HG03571 (cell line): ENCODE data around the gene IL37.
"Not testable (repeated sequence)": the region's sequence is repeated elsewhere in the genome, so short reads cannot be mapped to it uniquely, and the experiment has no call there.

ENCODE experiments used
- ATAC-seq: cut with Tn5 transposase; IDR thresholded peaks from one replicate; pipeline ENCODE4 v1.9.1; 2021; ENCODE audit not compliant: unreplicated experiment

Gene IL37

DNA sequence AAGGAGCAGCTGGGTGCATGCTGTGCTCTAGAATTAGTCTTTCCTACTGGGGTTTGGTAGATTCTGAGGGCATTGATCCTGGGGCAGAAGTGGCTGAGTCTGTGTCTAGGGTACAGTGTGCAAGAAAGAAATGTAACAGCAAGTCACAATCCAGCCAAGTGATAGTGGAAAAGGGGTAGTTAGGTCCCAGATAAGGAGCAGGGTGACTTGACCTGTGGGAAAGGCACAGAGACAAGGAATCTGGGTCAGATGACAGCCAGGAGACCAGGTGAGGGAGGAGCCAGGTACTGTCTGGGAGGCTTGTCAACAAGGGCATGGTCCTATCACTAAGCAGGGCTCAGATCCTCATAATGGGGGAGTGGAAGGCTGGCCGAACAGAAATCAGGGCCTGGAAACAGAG is 8.1 kb downstream of the IL37 start:
- ATAC-seq = no peak

DNA sequence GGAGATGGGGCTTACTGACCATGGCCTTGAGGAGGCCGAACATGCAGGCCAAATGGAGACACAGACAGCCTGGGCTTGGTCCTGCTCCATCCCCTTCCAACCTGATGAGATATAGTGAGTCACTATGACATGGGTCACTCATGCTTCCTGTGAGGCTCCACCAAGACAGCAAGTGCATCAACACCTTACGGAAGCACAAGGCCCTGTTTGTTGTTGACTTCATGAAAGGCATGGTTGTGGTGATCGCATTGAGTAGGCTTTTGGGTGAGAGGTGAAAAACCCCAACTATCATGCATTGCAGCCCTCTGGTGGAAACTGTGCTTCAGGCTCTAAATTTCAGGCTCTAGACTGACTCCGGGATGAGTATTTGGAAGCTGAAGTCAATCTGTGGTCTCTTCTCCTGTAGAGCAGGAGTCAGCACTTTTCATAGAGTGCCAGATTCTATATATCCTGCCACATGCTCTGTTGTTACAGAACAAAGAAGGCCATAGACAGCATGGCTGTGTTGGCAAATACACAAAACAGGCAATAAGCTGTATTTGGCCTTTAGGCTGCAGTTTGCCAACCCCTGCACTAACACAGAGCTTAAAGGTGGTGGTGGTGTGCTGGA is 10.1 kb downstream of the IL37 start:
- ATAC-seq = no peak

DNA sequence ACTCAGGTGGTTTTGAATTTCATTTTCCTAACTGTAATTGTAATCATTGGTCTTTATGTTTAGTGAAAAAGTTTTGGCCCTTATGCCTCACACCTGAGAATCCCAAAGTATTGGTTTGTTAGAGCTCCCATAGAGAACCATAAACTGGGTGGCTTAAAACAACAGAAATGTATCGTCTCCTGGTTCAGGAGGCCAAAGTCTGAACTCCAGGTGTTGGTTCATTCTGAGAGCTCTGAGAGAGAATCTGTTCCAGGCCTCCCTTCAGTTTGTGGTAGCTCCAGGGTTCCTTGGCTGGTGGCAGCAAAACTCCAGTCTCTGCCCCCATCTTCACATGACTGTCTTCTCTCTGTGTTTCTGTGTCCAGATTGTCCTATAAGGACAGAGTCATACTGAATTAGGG is 11.0 kb downstream of the IL37 start:
- ATAC-seq = no peak

DNA sequence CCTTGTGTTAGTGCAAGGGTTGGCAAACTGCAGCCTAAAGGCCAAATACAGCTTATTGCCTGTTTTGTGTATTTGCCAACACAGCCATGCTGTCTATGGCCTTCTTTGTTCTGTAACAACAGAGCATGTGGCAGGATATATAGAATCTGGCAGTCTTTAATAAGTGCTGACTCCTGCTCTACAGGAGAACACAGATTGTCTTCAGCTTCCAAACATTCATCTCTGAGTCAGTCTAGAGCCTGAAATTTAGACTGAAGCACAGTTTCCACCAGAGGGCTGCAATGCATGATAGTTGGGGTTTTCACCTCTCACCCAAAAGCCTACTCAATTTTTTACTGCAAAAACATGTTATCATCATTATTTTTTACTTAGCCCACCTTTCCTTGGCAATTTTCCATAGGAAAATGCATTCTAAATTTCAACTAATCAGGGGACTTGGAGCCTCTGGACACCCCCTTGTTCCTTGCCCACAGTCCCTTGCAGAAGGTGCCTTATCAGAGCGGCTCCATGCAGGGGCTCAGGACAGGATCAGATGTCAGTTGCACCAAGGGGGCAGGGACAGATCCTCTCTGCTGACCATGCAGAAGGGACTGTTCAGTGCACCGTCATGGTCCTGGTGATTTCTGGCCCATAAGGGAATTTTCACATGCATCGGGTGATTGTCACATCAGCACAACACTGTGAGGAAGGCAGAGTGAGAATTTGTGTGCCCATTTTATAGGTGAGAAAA is 12.4 kb downstream of the IL37 start:
- no peak for ATAC-seq

DNA sequence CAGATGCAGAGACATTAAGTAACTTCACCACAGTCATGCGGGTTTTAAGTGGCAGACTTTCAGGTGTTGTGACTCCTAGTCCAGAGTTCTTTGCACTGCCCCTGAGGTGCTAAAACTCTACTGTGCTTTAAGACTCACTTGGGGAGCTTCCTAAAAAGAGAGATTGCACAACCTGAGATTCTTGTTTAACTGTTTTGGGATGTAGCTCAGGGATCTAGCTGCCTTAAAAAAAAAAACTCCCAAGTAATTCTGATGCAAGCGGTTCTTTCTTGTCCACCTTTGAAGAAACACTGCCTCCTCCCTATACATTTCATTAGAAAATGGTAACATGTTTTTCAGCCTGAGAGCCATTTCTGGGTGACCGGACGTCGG is 13.0 kb downstream of the IL37 start:
- no peak for ATAC-seq

DNA sequence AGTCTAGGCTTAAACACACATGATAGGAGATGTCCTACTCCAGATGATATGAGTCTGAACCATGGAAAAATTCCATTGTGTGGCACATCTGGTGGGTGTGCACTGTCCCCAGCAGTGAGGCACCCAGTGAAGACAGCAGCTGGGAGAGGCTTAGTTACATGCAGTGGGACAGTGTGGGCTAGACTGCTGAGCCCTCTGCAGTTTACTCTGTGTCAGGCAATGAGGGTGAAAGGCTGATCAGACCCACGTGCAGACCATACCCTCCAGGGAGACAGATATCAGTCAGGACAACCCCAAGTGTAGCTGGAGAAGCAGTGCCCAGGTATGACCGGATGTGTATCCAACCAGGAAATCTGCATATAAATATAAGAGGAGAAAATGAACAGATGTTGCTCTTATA is 13.4 kb downstream of the IL37 start:
- ATAC-seq = no peak

DNA sequence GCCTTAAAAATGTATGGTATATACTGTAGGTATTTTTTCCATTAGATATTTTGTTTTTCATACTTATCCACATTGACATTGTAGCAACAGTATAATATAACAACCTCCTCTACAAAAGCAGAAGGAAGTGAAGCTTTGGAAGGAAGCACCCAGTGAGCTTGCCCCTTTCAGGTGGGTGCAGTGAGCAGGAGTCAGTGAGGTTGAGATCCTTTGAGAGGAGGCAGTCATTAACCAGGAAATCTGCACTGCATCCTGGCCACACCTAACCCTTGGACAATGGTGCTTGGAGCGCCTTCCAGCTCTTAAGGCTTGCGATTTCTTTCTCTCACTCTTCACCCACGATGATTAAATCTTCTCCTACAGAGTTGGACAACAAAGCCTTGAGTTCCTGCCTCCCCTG is 13.9 kb downstream of the IL37 start:
- no peak for ATAC-seq

DNA sequence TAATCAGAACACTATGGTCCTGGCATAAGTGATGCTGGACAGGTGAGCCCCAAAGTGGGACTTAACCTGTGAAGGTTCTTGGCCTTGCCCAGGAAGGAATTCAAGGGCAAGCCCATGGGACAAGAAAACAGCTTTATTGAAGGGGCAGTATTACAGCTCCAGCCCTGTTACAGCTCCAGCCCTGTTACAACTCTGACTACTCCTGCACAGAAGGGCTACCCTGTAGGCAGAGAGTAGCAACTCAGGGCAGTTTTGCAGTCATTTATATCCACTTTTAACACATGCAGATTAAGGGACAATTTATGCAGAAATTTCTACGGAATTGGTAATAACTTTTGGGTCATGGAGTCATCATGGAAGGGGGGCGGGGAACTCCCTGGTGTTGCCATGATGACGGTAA is 15.7 kb downstream of the IL37 start:
- no peak for ATAC-seq

DNA sequence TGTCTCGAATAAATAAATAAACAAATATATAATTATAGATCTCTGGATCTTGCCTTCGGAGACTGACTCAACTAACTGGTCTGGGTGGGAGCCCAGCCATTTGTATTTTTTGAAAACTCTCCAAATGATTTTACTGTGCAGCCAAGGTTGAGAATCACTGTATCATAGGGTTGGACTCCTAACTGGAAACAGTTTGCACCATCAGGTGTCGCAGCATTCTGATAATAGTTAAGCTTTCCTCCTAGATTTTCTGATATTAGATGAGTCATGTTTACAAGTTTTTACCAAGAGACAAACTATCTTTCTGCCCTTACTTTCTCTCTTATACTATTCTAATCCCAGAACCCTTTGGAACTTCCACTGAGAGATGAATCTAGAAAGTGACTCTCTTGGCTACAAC is 16.8 kb downstream of the IL37 start:
- no peak for ATAC-seq

DNA sequence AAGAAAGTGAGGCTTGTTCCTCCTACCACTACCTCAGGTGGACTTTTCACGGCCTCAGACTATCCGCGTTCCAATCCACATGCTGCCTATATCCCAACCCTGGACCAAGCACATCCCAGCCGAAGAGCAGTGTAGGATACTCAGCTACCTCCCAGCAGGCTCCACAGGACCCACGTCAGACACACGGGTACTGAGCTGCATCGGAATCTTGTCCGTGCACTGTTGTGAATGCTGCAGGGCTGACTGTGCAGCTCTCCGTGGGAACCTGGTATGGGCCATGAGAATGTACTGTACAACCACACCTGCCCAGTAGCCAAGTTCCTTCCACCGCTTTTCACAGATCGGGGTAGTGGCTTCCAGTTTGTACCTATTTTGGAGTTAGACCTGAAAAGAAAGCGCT is 22.3 kb downstream of the IL37 start:
- no peak for ATAC-seq

DNA sequence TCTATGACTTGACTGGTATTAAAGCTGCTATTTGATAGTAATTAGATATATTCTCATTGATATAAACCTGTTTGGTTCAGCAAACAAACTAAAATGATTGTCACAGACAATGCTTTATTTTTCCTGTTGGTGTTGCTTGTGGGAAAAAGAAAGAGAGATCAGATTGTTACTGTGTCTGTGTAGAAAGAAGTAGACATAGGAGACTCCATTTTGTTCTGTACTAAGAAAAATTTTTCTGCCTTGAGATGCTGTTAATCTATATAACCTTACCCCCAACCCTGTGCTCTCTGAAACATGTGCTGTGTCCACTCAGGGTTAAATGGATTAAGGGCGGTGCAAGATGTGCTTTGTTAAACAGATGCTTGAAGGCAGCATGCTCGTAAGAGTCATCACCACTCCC is 23.2 kb downstream of the IL37 start:
- not testable (repeated sequence) for ATAC-seq

DNA sequence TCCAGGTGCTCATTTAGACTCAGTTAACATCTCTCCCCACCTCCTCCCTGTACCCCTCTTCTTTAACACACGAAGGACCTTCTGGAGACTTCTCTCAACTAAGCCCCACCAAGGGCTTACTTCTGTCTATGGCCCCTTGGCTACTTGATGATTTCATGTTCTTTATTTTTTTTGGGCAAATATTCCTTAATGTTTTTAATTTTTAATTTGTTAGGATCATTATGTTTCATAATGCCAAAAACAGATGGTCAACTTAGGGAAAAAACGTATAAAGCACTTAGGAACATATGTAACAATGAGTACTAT is 25.9 kb downstream of the IL37 start:
- no peak for ATAC-seq

DNA sequence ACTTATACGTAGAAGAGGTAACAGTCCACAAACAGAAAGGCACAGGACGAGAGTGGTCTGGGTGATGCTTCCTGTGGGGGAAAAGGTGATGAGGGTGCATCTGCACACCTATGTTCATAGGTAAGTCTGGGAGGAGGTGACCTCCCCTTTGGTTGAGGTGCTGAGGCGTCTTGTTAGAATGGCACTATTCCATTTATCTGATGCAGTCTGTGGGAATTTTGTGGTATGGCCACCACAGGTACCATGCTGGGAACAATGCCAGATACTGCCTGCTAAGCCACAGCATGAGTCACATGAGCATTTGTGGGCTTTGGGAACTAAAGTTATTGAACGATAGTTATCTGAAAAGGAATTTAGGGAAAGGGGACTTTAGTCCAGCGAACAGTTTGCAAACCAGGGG is 27.9 kb downstream of the IL37 start:
- no peak for ATAC-seq

DNA sequence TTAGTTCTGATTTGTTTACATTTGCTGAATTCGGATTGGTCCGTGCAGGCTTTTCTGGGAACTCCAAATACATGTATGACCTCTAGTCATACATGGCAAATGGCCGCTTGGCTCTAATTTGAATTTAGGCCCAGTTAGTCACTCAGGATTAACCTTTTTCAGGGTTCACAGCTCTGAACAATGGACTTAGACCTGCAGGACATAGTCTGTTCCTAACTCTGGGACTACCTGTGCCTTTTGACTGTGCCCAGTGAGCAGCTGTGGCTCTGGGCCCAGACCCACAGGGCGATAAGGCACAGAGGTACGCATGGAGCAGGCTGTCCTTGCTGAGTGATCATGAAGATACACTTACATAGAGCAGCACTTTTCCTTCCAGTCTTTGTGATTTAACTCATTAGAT is 28.5 kb downstream of the IL37 start:
- ATAC-seq = no peak

DNA sequence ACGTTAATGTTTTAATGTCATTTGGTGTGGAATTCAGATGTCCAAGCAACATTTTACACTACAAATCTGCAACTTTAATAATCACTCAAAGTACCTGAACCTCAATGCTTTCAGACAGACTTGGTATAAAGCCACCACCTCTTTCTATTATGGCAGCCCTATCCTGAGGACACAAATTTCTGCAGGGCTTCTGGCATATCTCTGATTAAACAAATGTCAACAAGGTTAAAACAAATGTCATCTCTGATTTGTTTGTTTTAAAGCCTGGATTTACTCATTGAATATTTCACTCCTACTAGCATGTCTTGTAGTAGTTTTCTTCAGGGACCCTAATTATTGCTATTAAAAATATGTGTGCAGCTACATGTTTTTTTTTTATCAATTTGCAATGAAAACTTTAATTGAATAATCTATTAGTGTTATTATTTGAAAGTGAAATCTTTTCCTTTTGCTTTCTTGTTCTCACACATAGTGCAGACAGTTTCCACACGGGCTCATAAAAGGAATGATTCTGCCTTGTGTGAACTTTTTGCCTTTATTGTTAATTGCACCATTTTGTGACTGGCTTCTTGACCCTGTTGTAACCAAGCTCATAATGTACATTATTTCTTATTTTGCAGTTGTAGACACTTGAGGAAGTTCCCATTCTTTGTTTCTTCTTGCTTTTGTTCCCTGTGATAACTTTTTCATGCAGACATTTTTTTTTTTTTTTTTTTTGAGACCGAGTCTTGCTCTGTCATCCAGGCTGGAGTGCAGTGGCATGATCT is 30.1 kb downstream of the IL37 start:
- no peak for ATAC-seq

DNA sequence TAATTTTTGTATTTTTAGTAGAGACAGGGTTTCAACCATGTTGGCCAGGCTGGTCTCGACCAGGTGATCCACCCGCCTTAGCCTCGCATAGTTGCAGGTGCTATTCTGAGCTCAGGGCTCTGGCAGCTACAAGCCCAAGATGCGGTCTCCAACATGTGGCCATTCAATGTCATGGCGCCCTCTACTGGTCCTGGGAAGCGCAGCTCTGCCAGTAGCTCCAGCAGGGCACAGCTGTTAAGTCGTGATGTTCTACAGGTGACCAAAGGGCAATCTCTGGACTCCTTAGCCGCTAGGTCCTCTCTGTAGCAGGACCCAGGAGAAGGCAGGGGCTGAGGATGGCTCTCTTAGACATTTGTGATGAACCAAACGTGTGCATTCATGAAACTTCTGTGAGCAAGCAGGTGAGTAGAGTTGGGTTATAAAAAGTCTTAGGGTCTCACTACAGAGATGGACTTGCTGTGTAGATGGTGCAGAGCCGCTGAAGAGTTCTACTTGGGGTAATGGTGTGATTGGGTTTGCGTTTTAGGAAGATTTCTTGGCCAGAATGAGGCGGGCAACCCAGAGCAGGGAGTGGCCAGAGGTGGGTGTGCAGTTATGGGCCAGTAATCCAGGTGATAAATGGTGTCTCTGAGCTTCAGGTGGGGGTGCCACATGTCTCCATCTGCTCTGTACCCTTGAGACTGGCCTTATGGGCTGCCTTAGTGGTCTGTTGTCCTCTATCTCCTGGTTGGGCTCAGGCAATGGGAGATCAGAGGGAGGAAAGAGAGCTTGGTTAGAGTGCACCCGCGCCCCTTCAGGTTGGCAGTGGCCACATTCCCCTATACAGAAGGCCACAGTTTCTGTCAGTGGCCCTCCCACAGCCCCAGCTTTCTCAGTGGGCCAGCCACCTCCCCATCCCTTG is 31.0 kb downstream of the IL37 start:
- peak; percentile 61 for ATAC-seq

DNA sequence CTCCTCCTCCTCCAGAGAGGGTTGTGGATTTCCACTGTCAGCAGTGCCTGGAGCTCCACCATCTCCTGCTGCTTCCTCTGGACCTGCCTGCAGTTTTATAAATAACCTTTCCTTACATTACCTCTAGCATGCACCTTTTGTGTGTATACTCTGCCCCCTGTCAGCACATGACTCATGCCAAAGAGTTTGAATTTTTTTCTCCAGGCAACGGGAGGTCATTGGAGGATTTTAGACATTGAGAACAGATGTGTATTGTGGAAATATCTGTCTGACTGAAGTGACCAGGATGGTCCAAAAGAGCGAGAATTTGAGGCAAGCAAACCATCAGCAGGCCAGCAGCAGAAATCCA is 31.7 kb downstream of the IL37 start:
- ATAC-seq = no peak

DNA sequence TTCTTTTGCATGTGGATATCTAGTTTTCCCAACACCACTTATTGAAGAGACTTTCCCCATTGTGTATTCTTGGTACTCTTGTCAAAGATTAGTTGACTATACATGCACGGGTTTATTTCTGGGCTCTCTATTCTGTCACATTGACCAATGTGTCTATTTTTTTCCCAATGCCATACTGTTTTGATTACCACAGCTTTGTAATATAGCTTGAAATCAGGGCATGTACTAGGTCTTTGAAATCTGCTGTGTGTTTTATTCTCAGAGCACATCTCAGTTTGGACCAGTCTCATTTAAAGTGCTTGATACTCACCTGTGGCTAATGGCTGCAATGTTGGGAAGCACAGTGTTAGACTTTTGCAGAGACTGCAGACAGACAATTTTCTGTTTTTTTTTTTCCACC is 34.0 kb downstream of the IL37 start:
- ATAC-seq = no peak

DNA sequence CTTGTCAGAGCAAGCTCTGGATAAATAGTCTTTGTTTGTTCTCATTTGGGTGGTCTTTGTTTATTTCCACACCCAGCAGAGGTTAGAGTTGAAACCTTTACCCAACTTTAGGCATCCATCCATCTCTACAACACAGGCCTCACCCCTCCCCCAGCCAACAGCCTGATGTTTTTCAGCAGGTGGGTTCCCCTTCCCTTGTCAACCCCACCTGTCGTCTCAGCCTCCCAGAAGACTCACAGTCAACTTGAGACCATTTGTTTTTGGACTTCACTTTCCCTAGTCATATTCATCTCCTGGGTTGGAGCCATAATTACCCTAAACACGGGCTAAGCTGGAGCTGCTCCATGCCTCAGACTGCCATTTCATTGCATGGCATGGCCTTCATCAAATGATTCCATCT is 35.1 kb downstream of the IL37 start:
- no peak for ATAC-seq

DNA sequence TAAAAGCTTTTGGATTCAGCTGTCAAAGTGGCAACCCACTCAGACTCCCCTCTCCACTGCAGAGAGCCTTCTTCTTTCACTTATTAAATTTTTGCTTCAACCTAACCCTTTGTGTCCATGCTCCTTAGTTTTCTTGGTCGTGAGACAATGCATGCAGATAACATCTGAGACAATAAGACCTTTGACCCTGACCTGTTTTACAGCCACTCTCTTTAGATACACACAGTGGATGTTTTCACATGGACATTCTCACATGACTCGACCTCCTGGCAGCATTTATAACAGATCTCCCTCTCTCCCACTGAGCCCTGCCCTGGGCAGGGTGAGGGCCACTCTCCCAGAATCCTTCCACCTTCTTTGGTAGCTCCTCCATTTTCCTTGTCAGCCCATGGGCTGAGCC is 36.4 kb downstream of the IL37 start:
- ATAC-seq = no peak

DNA sequence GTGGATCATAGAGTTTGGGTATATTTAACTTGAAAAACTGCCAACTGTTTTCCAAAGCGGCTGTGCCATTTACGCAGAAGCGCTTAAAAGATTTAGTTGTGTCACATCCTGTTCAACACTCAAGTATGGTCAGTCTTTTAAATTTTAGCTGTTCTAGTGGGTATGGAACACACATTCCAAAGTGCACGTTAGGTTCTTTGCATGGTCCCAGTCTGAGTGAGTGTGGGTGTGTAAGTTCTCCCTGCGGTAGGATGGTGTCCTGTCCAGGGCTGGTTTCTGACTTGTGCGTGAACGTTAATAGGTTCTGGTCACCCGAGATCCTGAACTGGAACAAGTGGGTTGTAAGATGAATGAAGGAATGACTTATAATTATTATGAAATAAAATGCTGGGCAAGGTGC is 38.5 kb downstream of the IL37 start:
- no peak for ATAC-seq

DNA sequence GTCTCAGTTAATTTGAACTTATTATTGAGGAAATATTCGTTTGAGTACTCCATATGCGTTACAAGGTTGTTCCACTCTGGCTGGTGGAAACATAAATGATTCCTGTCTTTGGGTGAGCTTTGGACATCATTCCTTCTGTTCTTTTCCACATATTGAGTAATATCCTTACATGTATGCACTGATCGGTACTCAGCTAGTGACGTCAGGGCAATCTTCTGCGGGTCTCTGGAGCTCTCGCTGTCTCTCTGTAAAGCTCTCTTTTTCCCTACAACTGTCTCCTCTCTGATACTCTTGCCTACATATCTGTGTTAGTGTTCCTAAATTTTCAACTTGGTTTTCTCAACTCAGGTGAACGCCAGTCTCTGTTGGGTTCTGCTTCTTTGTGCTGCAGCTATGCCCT is 43.4 kb downstream of the IL37 start:
- ATAC-seq = no peak
